Measurements from ENCODE around the gene CALCOCO1. TPM values are rescaled to one million over a fixed set of nuclear protein-coding genes. Genes with fewer than 3 reads are reported as not detected.

The CALCOCO1 gene
- total RNA-seq, 1 donor from 2014 or later: 212 TPM

- H3K4me3 ChIP-seq: no peak overlapping the region
- DNase-seq (no peak), ATAC-seq (no peak)
- peaks cover 18% of the 10 kb centered on the region for H3K4me1 ChIP-seq
- TF ChIP-seq CTCF (IDR thresholded peaks at IDR 0.05): no peak
- H3K9me3 ChIP-seq: no peaks in the 10 kb centered on the region
- intact Hi-C loops (cut with DNase I): no loop called here
- H3K27me3 ChIP-seq (ENCODE audit: low read depth): peaks cover 40% of the 10 kb centered on the region
- no peaks in the 10 kb centered on the region for H3K36me3 ChIP-seq
- no peak overlapping the region for H3K27ac ChIP-seq
Observed at GRCh38 chr12:53735556-53735955, 8.3 kb upstream of the CALCOCO1 start.

GRCh38 chr12:53734425-53734824 lies 7.2 kb upstream of the CALCOCO1 start:
- Histone ChIP-seq H3K27ac (no peak overlapping the region), H3K9me3 (no peaks in the 10 kb centered on the region), H3K27me3 (ENCODE audit: low read depth) (peaks cover 28% of the 10 kb centered on the region), H3K4me3 (no peak overlapping the region), H3K4me1 (peaks cover 11% of the 10 kb centered on the region), H3K36me3 (no peaks in the 10 kb centered on the region)
- intact Hi-C loops (cut with DNase I): no loop called here
- no peak for TF ChIP-seq CTCF (IDR thresholded peaks at IDR 0.05)
- DNase-seq: no peak
- no peak for ATAC-seq

GRCh38 chr12:53733807-53734200 lies 6.6 kb upstream of the CALCOCO1 start:
- Histone ChIP-seq H3K36me3 (no peaks in the 10 kb centered on the region), H3K27ac (no peak overlapping the region), H3K4me3 (no peak overlapping the region), H3K9me3 (no peaks in the 10 kb centered on the region), H3K4me1 (peaks cover 7% of the 10 kb centered on the region), H3K27me3 (ENCODE audit: low read depth) (peaks cover 24% of the 10 kb centered on the region)
- TF ChIP-seq CTCF (IDR thresholded peaks at IDR 0.05): no peak
- intact Hi-C loops (cut with DNase I): no loop called here
- ATAC-seq (no peak), DNase-seq (no peak)

- no peaks in the 10 kb centered on the region for H3K9me3 ChIP-seq
- no peak for ATAC-seq
- H3K27ac ChIP-seq: no peak overlapping the region
- no peak for TF ChIP-seq CTCF (IDR thresholded peaks at IDR 0.05)
- no peak overlapping the region for H3K4me3 ChIP-seq
- no peaks in the 10 kb centered on the region for H3K36me3 ChIP-seq
- H3K27me3 ChIP-seq (ENCODE audit: low read depth): peaks cover 18% of the 10 kb centered on the region
- H3K4me1 ChIP-seq: peaks cover 5% of the 10 kb centered on the region
- no peak for DNase-seq
- intact Hi-C loops (cut with DNase I): no loop called here
Observed at GRCh38 chr12:53733051-53733806, 6.0 kb upstream of the CALCOCO1 start.

- intact Hi-C loops (cut with DNase I): no loop called here
- Histone ChIP-seq H3K9me3 (no peaks in the 10 kb centered on the region), H3K27me3 (ENCODE audit: low read depth) (no peaks in the 10 kb centered on the region), H3K36me3 (peaks cover 5% of the 10 kb centered on the region), H3K4me3 (no peak overlapping the region), H3K27ac (no peak overlapping the region), H3K4me1 (peaks cover 26% of the 10 kb centered on the region)
- DNase-seq (no peak), ATAC-seq (no peak)
- no peak for TF ChIP-seq CTCF (IDR thresholded peaks at IDR 0.05)
Observed at GRCh38 chr12:53729644-53730043, 2.4 kb upstream of the CALCOCO1 start.
